Transverse colon (tissue), 4 donors: Measurements from ENCODE around the gene LSM14A. TPM values are rescaled to one million over a fixed set of nuclear protein-coding genes. Genes with fewer than 3 reads are reported as not detected.
A peak's percentile ranks its signal among the peaks of the same experiment; 100 is the strongest.

Source experiments
- DNase-seq: peaks from one replicate; pipeline ENCODE4 v3.0.0-alpha.2; 2019
- H3K27ac ChIP-seq, 4 donors: fragments of 200-600 bp; sonication (generic); 2 replicates each; pipeline ENCODE4 v1.5.1; 2016 to 2018; ENCODE audit warnings: inconsistent platforms in 4 of 4
- H3K27me3 ChIP-seq: fragments of 200-600 bp; sonication (generic); 2 replicates; pipeline ENCODE4 v1.5.1; 2017; ENCODE audit warnings: inconsistent platforms
- H3K36me3 ChIP-seq, 4 donors: fragments of 200-600 bp; sonication (generic); 2 replicates each; pipeline ENCODE4 v1.5.1; 2017 to 2019; ENCODE audit warnings: inconsistent platforms in 4 of 4
- H3K4me1 ChIP-seq, 4 donors: fragments of 200-600 bp; sonication (generic); 2 replicates each; pipeline ENCODE4 v1.5.1; 2017 to 2020; ENCODE audit warnings: inconsistent platforms in 4 of 4
- H3K4me3 ChIP-seq, 4 donors: fragments of 200-600 bp; sonication (generic); 1 replicate in 1 of 4; 2 replicates in 3 of 4; pipeline versions ENCODE4 v1.5.1 to v1.6.1; 2017 to 2019; ENCODE audit warnings: inconsistent platforms in 4 of 4
- H3K9me3 ChIP-seq, 2 donors: fragments of 200-600 bp; sonication (generic); 2 replicates each; pipeline ENCODE4 v1.5.1; 2017 to 2019; ENCODE audit warnings: inconsistent platforms in 2 of 2
- CTCF ChIP-seq, 5 experiments: fragments of 200-600 bp in 3 of 5; fragments of 450-650 bp in 2 of 5; sonication (generic) in 3 of 5; IDR thresholded peaks; 1 replicate in 2 of 5; 2 replicates in 3 of 5; pipeline ENCODE4 v1.5.1; 2016 to 2017; ENCODE audit warnings: antibody characterized with exemption in 5 of 5, inconsistent platforms in 3 of 5, mild to moderate bottlenecking in 2 of 5, moderate library complexity in 1 of 5
- EP300 ChIP-seq: sonication (generic); formaldehyde crosslinking; IDR thresholded peaks from one replicate; pipeline ENCODE4 v1.6.1; 2017; ENCODE audit warnings: antibody characterized with exemption, low read depth
- POLR2A ChIP-seq: fragments of 450-650 bp; IDR thresholded peaks from one replicate; pipeline ENCODE4 v1.6.1; 2016; ENCODE audit warnings: antibody characterized with exemption, mild to moderate bottlenecking, moderate library complexity
- POLR2AphosphoS5 ChIP-seq, 3 donors: sonication (generic); formaldehyde crosslinking; IDR thresholded peaks; one replicate each; pipeline ENCODE4 v1.6.1; 2016; ENCODE audit warnings: antibody characterized with exemption in 3 of 3
- WGBS, 2 donors: methylation state at CpG; one replicate each; pipeline ENCODE4 v1.1.5; 2018; ENCODE audit warnings: low coverage in 1 of 2; 5-methylcytosine and 5-hydroxymethylcytosine counted together
- in situ Hi-C, 4 donors: fragments of 200-750 bp; cut with MboI; loops; one replicate each; pipeline versions ENCODE4 v1.15.0 to v1.15.1; 2017; ENCODE audit warnings: low sequenced_read_pairs in 3 of 4, low pct_ligation_motif_present in 1 of 4, low pct_unique_long_range_greater_than_20kb in 1 of 4
- intact Hi-C: fragments of 100-400 bp; cut with DNase I; formaldehyde crosslinking; loops from one replicate; pipeline ENCODE4 v1.15.1; 2023; ENCODE audit warnings: low total_unique reads
- total RNA-seq, 4 donors: library from RNA; depleted of rRNA; stranded (reverse); fragments of >200 nt; gene quantifications; one replicate each; pipeline ENCODE4 v1.1.0, GENCODE V29; 2016

The LSM14A gene
- total RNA-seq, 4 donors from 2014 or later: 88.4 to 211 (median 119) TPM

- 53 to 66% methylated on average over 2 of the region's 2 CpGs for WGBS, 2 donors
- no peaks in the 10 kb centered on the region for H3K9me3 ChIP-seq
- H3K27me3 ChIP-seq: no peaks in the 10 kb centered on the region
- in situ Hi-C loops: no loop called here
- peaks cover 0 to 50% (median 15%) of the 10 kb centered on the region in 4 donors for H3K36me3 ChIP-seq
- intact Hi-C loops: no loop called here
- TF ChIP-seq POLR2AphosphoS5 (IDR thresholded peaks at IDR 0.05) (no peak), CTCF (IDR thresholded peaks at IDR 0.05) (no peak), POLR2A (no peak), EP300 (no peak)
- peaks cover 0 to 23% (median 1%) of the 10 kb centered on the region in 4 donors for H3K4me1 ChIP-seq
- no peak overlapping the region for H3K4me3 ChIP-seq
- no peak for DNase-seq
- H3K27ac ChIP-seq: peak overlapping the region in 2 of 4 donors; percentile 25 to 49
Measured at GRCh38 chr19:34218818-34219164, 46.5 kb downstream of the LSM14A start.

GRCh38 chr19:34220472-34221063 is 48.3 kb downstream of the LSM14A start:
- 59 to 60% methylated on average over 4 of the region's 4 CpGs for WGBS, 2 donors

GRCh38 chr19:34222386-34222785 is 50.1 kb downstream of the LSM14A start:
- Histone ChIP-seq H3K27me3 (no peaks in the 10 kb centered on the region), H3K36me3 (peaks cover 0 to 46% (median 20%) of the 10 kb centered on the region in 4 donors), H3K4me1 (peaks cover 0 to 13% (median 1%) of the 10 kb centered on the region in 4 donors), H3K27ac (no peak overlapping the region), H3K4me3 (no peak overlapping the region), H3K9me3 (no peaks in the 10 kb centered on the region)
- TF ChIP-seq POLR2AphosphoS5 (IDR thresholded peaks at IDR 0.05): no peak
- TF ChIP-seq POLR2A: no peak
- no peak for TF ChIP-seq EP300
- no peak for TF ChIP-seq CTCF (IDR thresholded peaks at IDR 0.05)
- intact Hi-C loops: no loop called here
- in situ Hi-C loops: loop anchor here in 1 of 4 donors (10.0 kb wide), 1 partner anchor 122 kb away; no protein-coding TSS in a partner anchor
- DNase-seq: no peak
- WGBS, 2 donors: 50 to 82% methylated on average over 1 of the region's 1 CpG

More at GRCh38 chr19:34220472-34221063, 48.3 kb downstream of the LSM14A start:
- in situ Hi-C loops: loop anchor here in 1 of 4 donors (10.0 kb wide), 1 partner anchor 124 kb away; no protein-coding TSS in a partner anchor
- peaks cover 0 to 23% (median 1%) of the 10 kb centered on the region in 4 donors for H3K4me1 ChIP-seq
- peak; percentile 65 for DNase-seq
- H3K4me3 ChIP-seq: no peak overlapping the region
- H3K36me3 ChIP-seq: peaks cover 0 to 51% (median 19%) of the 10 kb centered on the region in 4 donors
- no peaks in the 10 kb centered on the region for H3K9me3 ChIP-seq
- TF ChIP-seq CTCF (IDR thresholded peaks at IDR 0.05) (peak; percentile 59 to 69 (median 62)), POLR2AphosphoS5 (IDR thresholded peaks at IDR 0.05) (no peak)
- H3K27me3 ChIP-seq: no peaks in the 10 kb centered on the region
- intact Hi-C loops: no loop called here
- no peak overlapping the region for H3K27ac ChIP-seq

- TF ChIP-seq EP300 (no peak), POLR2A (no peak), POLR2AphosphoS5 (IDR thresholded peaks at IDR 0.05) (no peak), CTCF (IDR thresholded peaks at IDR 0.05) (no peak)
- Histone ChIP-seq H3K27ac (no peak overlapping the region), H3K27me3 (no peaks in the 10 kb centered on the region), H3K4me1 (no peaks in the 10 kb centered on the region), H3K9me3 (no peaks in the 10 kb centered on the region), H3K4me3 (no peak overlapping the region), H3K36me3 (peaks cover 0 to 58% (median 26%) of the 10 kb centered on the region in 4 donors)
- in situ Hi-C loops: loop anchor here in 3 of 4 donors (10.0 to 25.0 kb wide), 2 partner anchors 112 to 120 kb away; no protein-coding TSS in a partner anchor
- intact Hi-C loops: no loop called here
- DNase-seq: no peak
- 57 to 74% methylated on average over 2 of the region's 2 CpGs for WGBS, 2 donors
Measured at GRCh38 chr19:34224996-34225658, 52.8 kb downstream of the LSM14A start.
